ENCODE data around the gene DHRS2.
"Not testable (repeated sequence)": the region's sequence is repeated elsewhere in the genome, so short reads cannot be mapped to it uniquely, and the experiment has no call there.

Gene DHRS2

DNA sequence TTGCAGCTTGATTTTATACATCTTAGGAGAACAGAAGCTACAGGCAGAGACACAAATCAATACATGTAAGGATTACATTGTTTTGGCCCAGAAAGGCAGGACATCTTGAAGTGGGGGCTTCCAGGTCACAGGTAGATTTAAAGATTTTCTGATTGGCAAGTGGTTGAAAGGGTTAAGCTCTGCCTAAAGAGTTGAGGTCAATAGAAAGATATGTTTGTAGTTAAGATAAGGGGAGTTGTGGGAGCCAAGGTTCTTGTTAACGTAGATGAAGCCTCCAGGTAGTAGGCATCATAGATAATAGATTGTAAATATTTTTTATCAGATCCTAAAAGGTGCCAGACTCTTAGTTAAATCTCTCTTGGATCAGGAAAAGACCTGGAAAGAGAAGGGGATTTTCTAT lies 5.5 kb upstream of the DHRS2 start:
- Mint-ChIP-seq H3K27ac (ENCODE audit: low read depth) (no peak overlapping the region), H3K36me3 (ENCODE audit: insufficient read depth) (no peaks in the 10 kb centered on the region), H3K27me3 (peaks cover 19% of the 10 kb centered on the region), H3K4me3 (no peak overlapping the region), H3K4me1 (peaks cover 6% of the 10 kb centered on the region), H3K9me3 (no peaks in the 10 kb centered on the region)
- DNase-seq (ENCODE audit: low spot score in 2 of 2) (no peak), ATAC-seq (replicated peaks; ENCODE audit: extremely low read depth, poor library complexity, severe bottlenecking) (no peak)

DNA sequence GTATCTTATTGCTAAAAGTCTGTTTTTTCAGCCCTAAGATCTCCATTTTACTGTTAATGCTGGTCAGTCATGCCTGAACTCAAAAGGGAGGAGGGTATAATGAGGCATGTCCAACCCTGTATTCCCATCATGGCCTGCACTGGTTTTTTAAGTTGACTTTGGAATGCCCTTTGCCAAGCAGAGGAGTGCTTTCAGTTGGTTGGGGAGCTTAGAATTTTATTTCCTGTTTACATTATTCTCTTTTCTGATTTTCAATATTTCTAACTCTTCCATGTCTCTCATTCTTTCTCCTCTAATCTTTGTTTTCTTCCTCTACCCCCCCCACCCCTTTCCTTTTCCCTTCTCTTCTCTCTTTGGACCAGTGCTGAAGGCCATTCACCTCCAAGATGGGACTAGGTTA lies 4.9 kb upstream of the DHRS2 start:
- peaks cover 6% of the 10 kb centered on the region for H3K4me1 Mint-ChIP-seq
- DNase-seq (ENCODE audit: low spot score in 2 of 2) (no peak), ATAC-seq (replicated peaks; ENCODE audit: extremely low read depth, poor library complexity, severe bottlenecking) (no peak)
- no peak overlapping the region for H3K27ac Mint-ChIP-seq (ENCODE audit: low read depth)
- H3K4me3 Mint-ChIP-seq: no peak overlapping the region
- H3K9me3 Mint-ChIP-seq: no peaks in the 10 kb centered on the region
- peaks cover 19% of the 10 kb centered on the region for H3K27me3 Mint-ChIP-seq
- no peaks in the 10 kb centered on the region for H3K36me3 Mint-ChIP-seq (ENCODE audit: insufficient read depth)

DNA sequence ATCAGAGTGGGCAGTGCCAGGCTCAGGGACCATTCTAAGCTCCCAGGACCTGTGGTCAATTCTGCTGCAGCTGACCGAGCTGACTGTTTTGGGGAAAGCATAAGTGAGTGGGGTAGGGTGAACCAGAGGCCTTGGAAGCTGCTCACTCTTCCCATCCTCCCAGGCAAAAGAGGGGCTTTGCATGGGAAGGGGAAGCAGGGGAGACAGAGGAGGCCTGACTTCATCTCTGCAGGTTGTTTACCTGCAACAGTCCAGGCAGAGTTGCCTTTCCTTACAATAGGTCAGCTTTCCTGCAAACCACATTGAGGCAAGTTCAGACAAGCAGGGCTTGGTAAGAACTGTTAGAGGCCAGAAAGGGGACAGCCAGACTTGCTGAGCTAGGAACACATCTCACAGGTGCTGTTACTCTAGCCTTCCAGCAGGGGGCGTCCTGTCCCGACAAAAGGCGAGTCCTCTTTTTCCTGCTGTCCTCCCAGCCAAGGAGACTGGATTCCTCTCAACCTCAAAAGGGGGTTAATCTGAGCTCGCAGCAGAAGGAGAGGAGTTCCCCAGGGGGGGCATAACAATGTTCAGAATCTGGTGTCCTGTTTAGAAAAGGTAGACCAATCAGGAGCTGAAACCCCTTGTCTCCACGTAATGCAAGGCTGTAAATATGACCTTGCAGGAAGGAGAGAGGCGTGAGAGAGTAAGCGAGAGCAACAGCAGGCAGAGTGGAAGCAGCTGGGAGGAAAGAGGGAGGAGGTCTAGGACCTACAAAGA lies 4.3 kb upstream of the DHRS2 start:
- Mint-ChIP-seq H3K27me3 (peaks cover 14% of the 10 kb centered on the region), H3K36me3 (ENCODE audit: insufficient read depth) (no peaks in the 10 kb centered on the region), H3K27ac (ENCODE audit: low read depth) (no peak overlapping the region), H3K9me3 (no peaks in the 10 kb centered on the region), H3K4me3 (peak overlapping the region; percentile 4), H3K4me1 (peaks cover 6% of the 10 kb centered on the region)
- peak; percentile 51 to 69 for DNase-seq (ENCODE audit: low spot score in 2 of 2)
- ATAC-seq (replicated peaks; ENCODE audit: extremely low read depth, poor library complexity, severe bottlenecking): peak; percentile 64

DNA sequence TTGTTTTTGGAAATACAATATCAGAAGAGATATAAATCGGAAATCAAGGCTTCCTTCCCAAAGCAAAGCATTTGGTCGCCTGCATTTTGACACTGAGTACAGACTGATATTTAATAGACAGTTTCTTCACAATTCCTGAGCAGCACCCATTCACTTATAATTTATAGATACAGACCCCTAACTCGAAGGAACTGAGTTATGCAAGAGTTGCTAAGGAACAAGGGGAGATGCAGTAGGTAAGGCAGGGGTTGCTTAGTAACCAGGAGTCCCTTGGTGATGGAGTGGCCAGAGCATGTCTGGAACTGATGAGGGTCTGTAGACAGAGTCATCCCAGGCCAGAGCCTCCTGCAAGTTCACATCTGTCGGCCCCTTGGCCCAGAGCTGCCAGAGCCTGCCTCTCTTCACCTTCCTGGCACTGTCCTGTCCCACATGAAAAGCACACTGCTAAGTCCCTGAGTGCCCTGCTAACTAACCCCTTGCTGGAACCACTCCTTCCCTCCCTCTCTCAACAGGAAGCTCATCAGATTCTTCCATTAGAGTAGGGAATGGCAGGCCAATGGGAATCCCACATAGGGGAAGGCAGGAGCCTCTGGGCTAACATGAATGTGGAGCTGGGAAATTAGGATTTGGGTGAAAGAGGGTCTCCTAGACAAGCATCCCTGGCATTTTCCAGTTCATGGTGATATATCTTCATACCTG lies 3.6 kb upstream of the DHRS2 start:
- ATAC-seq (replicated peaks; ENCODE audit: extremely low read depth, poor library complexity, severe bottlenecking): no peak
- DNase-seq (ENCODE audit: low spot score in 2 of 2): no peak
- Mint-ChIP-seq H3K27me3 (peaks cover 7% of the 10 kb centered on the region), H3K4me1 (peaks cover 6% of the 10 kb centered on the region), H3K36me3 (ENCODE audit: insufficient read depth) (no peaks in the 10 kb centered on the region), H3K9me3 (no peaks in the 10 kb centered on the region), H3K27ac (ENCODE audit: low read depth) (no peak overlapping the region), H3K4me3 (no peak overlapping the region)

DNA sequence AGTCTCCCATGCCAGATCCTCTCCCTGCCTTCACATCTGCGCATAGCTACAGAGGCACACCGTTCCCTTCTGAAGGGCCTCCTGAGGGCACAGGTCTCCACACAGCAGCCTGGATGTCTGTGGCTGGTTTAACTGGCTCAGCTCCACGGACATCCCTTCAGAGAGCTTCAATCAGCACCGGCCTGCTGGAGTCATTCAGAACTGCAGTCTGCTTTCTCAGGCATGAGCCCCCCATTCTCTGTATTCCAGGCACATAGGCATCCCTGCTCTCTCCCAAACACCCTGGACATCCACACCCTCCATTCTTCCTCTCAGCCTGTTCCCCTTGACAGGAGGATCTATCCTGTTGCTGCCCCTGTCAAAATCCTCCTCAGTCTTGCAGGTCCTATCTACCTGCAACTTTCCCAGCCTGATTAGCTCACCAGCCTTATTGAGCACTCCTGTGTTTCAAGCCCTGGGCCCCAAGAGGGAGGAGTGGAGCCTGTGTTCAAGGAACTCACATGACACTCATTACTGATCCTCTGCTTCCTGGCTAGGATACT lies 2.9 kb upstream of the DHRS2 start:
- no peak for DNase-seq (ENCODE audit: low spot score in 2 of 2)
- peaks cover 6% of the 10 kb centered on the region for H3K4me1 Mint-ChIP-seq
- H3K27ac Mint-ChIP-seq (ENCODE audit: low read depth): peak overlapping the region; percentile 17
- ATAC-seq (replicated peaks; ENCODE audit: extremely low read depth, poor library complexity, severe bottlenecking): no peak
- H3K9me3 Mint-ChIP-seq: no peaks in the 10 kb centered on the region
- H3K36me3 Mint-ChIP-seq (ENCODE audit: insufficient read depth): no peaks in the 10 kb centered on the region
- H3K27me3 Mint-ChIP-seq: peaks cover under 1% of the 10 kb centered on the region
- H3K4me3 Mint-ChIP-seq: no peak overlapping the region

DNA sequence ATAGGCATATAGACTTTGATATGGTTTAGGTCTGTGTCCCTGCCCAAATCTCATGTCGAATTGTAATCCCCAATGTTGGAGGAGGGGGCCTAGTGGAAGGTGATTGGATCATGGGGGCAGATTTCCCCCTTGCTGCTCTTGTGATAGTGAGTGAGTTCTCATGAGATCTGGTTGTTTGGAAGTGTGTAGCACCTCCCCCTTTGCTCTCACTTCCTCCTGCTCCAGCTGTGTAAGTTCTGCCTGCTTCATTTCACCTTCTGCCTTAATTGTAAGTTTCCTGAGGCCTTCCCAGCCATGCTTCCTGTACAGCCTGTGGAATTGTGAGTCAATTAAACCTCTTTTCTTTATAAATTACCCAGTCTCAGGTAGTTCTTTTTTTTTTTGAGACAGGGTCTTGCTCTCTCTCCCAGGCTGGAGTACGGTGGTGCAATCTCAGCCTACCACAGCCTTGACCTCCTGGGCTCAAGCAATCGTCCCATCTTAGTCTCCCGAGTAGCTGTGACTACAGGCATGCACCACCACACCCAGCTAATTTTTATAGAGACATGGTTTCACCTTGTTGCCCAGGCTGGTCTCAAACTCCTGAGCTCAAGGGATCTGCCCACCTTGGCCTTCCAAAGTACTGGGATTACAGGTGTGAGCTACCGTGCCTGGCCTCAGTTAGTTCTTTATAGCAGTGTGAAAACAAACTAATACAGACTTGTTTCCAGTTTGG lies 1.3 kb upstream of the DHRS2 start:
- not testable (repeated sequence) for DNase-seq (ENCODE audit: low spot score in 2 of 2); H3K4me1 Mint-ChIP-seq; ATAC-seq (replicated peaks; ENCODE audit: extremely low read depth, poor library complexity, severe bottlenecking); H3K4me3 Mint-ChIP-seq; H3K9me3 Mint-ChIP-seq; H3K27me3 Mint-ChIP-seq; H3K27ac Mint-ChIP-seq (ENCODE audit: low read depth); H3K36me3 Mint-ChIP-seq (ENCODE audit: insufficient read depth)

DNA sequence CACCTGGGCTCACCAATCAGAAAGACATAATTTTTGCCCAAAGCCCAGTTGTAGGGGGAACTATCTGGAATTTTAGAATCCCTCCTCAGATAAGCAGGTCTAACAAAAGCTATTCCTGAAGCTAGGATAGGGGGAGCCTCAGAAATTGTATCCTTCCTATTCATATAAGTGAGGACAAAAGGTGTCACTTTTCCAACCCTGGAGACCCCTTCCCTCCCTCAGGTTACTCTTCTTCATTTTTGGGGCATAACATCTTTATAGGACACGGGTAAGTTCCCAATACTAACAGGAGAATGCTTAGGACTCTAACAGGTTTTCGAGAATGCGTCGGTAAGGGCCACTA lies 1.1 kb downstream of the DHRS2 start:
- not testable (repeated sequence) for ATAC-seq (replicated peaks; ENCODE audit: extremely low read depth, poor library complexity, severe bottlenecking); H3K27ac Mint-ChIP-seq (ENCODE audit: low read depth); H3K9me3 Mint-ChIP-seq; H3K4me1 Mint-ChIP-seq; H3K4me3 Mint-ChIP-seq; DNase-seq (ENCODE audit: low spot score in 2 of 2); H3K36me3 Mint-ChIP-seq (ENCODE audit: insufficient read depth); H3K27me3 Mint-ChIP-seq

DNA sequence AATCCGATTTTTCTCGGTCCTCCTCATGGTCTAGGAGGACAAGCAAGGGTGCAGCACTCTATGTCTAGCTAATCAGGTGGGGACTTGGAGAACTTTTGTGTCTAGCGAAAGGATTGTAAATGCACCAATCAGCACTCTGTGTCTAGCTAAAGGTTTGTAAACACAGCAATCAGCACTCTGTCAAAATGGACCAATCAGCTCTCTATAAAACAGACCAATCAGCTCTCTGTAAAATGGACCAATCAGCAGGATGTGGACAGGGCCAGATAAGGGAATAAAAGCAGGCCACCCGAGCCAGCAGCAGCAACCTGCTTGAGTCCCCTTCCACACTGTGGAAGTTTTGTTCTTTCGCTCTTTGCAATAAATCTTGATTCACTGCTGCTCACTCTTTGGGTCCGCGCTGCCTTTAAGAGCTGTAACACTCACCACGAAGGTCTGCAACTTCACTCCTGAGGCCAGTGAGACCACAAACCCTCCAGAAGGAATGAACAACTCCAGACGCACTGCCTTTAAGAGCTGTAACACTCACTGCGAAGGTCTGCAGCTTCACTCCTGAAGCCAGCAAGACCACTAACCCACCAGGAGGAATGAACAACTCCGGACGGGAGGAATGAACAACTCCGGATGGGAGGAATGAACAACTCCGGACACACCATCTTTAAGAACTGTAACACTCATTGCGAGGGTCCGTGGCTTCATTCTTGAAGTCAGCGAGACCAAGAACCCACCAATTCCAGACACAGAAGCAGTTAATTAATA lies 1.7 kb downstream of the DHRS2 start:
- H3K4me1 Mint-ChIP-seq; ATAC-seq (replicated peaks; ENCODE audit: extremely low read depth, poor library complexity, severe bottlenecking); DNase-seq (ENCODE audit: low spot score in 2 of 2); H3K27me3 Mint-ChIP-seq; H3K36me3 Mint-ChIP-seq (ENCODE audit: insufficient read depth); H3K9me3 Mint-ChIP-seq; H3K4me3 Mint-ChIP-seq; H3K27ac Mint-ChIP-seq (ENCODE audit: low read depth): not testable (repeated sequence)

DNA sequence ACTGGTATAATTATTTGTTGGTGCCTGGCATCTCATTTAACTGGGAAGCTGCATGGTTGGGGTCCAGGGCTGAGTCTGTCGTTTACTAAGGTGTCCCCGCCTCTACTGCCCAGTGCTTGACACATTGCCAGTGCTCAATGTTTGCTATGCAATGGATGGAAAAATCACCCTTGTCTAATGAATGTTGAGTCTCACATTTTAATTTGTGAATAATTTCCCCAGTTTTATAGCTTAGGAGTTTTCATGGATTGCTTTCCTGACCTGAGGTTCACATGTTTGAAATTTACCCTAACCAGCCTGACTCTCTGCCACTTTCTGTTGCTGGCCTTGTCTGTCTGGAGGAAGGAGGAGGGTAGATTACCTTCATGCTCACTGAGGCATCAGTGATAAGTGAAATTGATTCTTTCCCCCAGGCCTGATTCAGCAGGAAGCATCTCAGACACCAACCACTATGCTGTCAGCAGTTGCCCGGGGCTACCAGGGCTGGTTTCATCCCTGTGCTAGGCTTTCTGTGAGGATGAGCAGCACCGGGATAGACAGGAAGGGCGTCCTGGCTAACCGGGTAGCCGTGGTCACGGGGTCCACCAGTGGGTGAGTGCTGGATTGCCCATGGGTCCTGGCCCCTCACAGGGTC lies 2.4 kb downstream of the DHRS2 start:
- no peak for DNase-seq (ENCODE audit: low spot score in 2 of 2)
- no peak overlapping the region for H3K4me3 Mint-ChIP-seq
- H3K27me3 Mint-ChIP-seq: no peaks in the 10 kb centered on the region
- H3K36me3 Mint-ChIP-seq (ENCODE audit: insufficient read depth): no peaks in the 10 kb centered on the region
- no peaks in the 10 kb centered on the region for H3K4me1 Mint-ChIP-seq
- H3K9me3 Mint-ChIP-seq: no peaks in the 10 kb centered on the region
- no peak for ATAC-seq (replicated peaks; ENCODE audit: extremely low read depth, poor library complexity, severe bottlenecking)
- H3K27ac Mint-ChIP-seq (ENCODE audit: low read depth): no peak overlapping the region

DNA sequence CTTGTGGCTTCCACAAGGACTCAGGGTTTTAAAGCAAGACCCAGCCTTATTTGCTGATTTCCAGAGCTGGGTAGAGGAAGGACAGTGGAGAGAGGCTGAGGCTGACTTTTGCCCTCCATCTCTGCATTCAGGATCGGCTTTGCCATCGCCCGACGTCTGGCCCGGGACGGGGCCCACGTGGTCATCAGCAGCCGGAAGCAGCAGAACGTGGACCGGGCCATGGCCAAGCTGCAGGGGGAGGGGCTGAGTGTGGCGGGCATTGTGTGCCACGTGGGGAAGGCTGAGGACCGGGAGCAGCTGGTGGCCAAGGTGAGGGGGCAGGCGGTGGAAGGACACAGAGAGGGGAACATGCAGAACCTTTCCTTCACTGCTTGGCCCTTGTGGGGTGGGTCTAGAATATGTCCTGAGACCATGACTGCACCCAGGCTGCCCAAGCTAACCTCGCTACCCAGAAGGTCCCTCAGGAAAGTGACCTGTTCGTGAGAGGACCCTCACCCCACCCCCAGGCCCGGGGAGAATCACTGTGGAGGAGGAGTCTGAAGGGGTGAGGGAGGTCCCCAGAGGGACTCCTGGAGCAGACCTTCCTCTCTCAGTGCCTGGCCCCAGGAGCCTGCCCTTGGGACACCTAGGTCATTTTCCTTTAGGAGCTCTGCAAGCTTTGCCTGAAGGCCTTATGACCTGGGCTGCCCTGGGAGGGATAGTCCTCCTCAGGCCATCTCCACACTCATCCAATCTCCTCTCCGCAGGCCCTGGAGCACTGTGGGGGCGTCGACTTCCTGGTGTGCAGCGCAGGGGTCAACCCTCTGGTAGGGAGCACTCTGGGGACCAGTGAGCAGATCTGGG lies 3.1 kb downstream of the DHRS2 start:
- no peak for ATAC-seq (replicated peaks; ENCODE audit: extremely low read depth, poor library complexity, severe bottlenecking)
- H3K27me3 Mint-ChIP-seq: no peaks in the 10 kb centered on the region
- no peaks in the 10 kb centered on the region for H3K9me3 Mint-ChIP-seq
- no peak for DNase-seq (ENCODE audit: low spot score in 2 of 2)
- H3K4me1 Mint-ChIP-seq: no peaks in the 10 kb centered on the region
- no peak overlapping the region for H3K4me3 Mint-ChIP-seq
- H3K36me3 Mint-ChIP-seq (ENCODE audit: insufficient read depth): no peaks in the 10 kb centered on the region
- no peak overlapping the region for H3K27ac Mint-ChIP-seq (ENCODE audit: low read depth)

DNA sequence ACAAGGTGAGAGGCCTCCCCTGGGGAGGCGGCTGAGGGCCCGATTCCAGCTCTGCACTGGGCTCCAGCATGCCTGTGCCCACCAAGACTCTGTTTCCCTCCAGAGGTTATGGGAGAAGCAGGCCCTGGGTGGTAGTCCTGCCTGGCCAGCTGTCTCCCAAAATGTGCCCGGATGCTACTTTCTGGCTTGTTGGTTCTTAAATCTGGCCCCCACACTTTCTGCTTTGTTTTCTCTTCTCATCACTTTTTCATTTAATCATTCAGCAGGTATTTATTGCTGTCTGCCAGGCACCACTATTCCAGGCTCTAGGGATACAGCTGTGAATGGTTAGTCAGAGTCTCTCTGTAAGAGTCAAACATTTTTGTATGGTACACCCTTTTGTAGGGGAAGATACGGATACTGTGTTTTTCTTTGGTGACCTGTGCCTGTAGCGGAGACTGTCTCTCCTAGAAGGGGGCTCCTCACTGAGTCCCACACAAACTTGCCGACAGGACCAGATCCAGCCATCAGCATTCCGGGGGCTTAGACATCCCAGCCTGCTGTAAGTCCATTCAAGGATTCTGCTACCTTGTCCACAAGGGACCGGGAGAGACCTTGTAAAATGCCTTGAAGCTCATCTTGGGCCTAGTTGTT lies 3.8 kb downstream of the DHRS2 start:
- Mint-ChIP-seq H3K4me1 (no peaks in the 10 kb centered on the region), H3K4me3 (no peak overlapping the region), H3K27me3 (no peaks in the 10 kb centered on the region), H3K9me3 (no peaks in the 10 kb centered on the region), H3K36me3 (ENCODE audit: insufficient read depth) (no peaks in the 10 kb centered on the region), H3K27ac (ENCODE audit: low read depth) (no peak overlapping the region)
- DNase-seq (ENCODE audit: low spot score in 2 of 2) (no peak), ATAC-seq (replicated peaks; ENCODE audit: extremely low read depth, poor library complexity, severe bottlenecking) (no peak)
